ENCODE data around the gene PGAP1. TPM values are rescaled to one million over a fixed set of nuclear protein-coding genes. Genes with fewer than 3 reads are reported as not detected.

PGAP1 gene
- total RNA-seq, 1 experiment from 2014 or later = 5.8 TPM

GRCh38 chr2:196961889-196962288 is 35.4 kb upstream of the PGAP1 start:
- Mint-ChIP-seq H3K4me1 (ENCODE audit: low read depth, unreplicated experiment) (no peaks in the 10 kb centered on the region), H3K36me3 (ENCODE audit: insufficient read depth, unreplicated experiment) (no peaks in the 10 kb centered on the region), H3K27ac (ENCODE audit: unreplicated experiment) (no peak overlapping the region), H3K4me3 (ENCODE audit: low read depth, unreplicated experiment) (no peak overlapping the region), H3K9me3 (ENCODE audit: low read depth, unreplicated experiment) (no peaks in the 10 kb centered on the region), H3K27me3 (ENCODE audit: unreplicated experiment) (no peaks in the 10 kb centered on the region)
- TF ChIP-seq, protein P1, sequence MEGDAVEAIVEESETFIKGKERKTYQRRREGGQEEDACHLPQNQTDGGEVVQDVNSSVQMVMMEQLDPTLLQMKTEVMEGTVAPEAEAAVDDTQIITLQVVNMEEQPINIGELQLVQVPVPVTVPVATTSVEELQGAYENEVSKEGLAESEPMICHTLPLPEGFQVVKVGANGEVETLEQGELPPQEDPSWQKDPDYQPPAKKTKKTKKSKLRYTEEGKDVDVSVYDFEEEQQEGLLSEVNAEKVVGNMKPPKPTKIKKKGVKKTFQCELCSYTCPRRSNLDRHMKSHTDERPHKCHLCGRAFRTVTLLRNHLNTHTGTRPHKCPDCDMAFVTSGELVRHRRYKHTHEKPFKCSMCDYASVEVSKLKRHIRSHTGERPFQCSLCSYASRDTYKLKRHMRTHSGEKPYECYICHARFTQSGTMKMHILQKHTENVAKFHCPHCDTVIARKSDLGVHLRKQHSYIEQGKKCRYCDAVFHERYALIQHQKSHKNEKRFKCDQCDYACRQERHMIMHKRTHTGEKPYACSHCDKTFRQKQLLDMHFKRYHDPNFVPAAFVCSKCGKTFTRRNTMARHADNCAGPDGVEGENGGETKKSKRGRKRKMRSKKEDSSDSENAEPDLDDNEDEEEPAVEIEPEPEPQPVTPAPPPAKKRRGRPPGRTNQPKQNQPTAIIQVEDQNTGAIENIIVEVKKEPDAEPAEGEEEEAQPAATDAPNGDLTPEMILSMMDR (IDR thresholded peaks at IDR 0.05; ENCODE audit: unreplicated experiment) = no peak
- intact Hi-C loops (cut with micrococcal nuclease; ENCODE audit: unreplicated experiment) = no loop called here
- no TSS peak for BruUV-seq (replicated peaks)
- CTCF ChIA-PET = no interaction called here
- DNase-seq = no peak

- Mint-ChIP-seq H3K27me3 (ENCODE audit: unreplicated experiment) (no peaks in the 10 kb centered on the region), H3K36me3 (ENCODE audit: insufficient read depth, unreplicated experiment) (no peaks in the 10 kb centered on the region), H3K9me3 (ENCODE audit: low read depth, unreplicated experiment) (no peaks in the 10 kb centered on the region), H3K27ac (ENCODE audit: unreplicated experiment) (no peak overlapping the region), H3K4me3 (ENCODE audit: low read depth, unreplicated experiment) (no peak overlapping the region), H3K4me1 (ENCODE audit: low read depth, unreplicated experiment) (peaks cover 4% of the 10 kb centered on the region)
- CTCF ChIA-PET = interaction anchor here (1.0 kb wide), 1 partner anchor 16 kb away, joined by 3 read pairs; no protein-coding TSS in a partner anchor
- intact Hi-C loops (cut with micrococcal nuclease; ENCODE audit: unreplicated experiment) = no loop called here
- TF ChIP-seq, protein P1 (IDR thresholded peaks at IDR 0.05; ENCODE audit: unreplicated experiment) = no peak
- DNase-seq = no peak
- no TSS peak for BruUV-seq (replicated peaks)
Measured at GRCh38 chr2:196959734-196960338, 33.3 kb upstream of the PGAP1 start.

GRCh38 chr2:196959281-196959680 is 32.8 kb upstream of the PGAP1 start:
- H3K4me1 Mint-ChIP-seq (ENCODE audit: low read depth, unreplicated experiment) = peaks cover 8% of the 10 kb centered on the region
- H3K27ac Mint-ChIP-seq (ENCODE audit: unreplicated experiment) = no peak overlapping the region
- H3K9me3 Mint-ChIP-seq (ENCODE audit: low read depth, unreplicated experiment) = no peaks in the 10 kb centered on the region
- intact Hi-C loops (cut with micrococcal nuclease; ENCODE audit: unreplicated experiment) = no loop called here
- CTCF ChIA-PET = interaction anchor here (0.7 to 1.0 kb wide), 2 partner anchors 17 to 757 kb away, joined by 3 read pairs; no protein-coding TSS in a partner anchor
- H3K27me3 Mint-ChIP-seq (ENCODE audit: unreplicated experiment) = no peaks in the 10 kb centered on the region
- no peak overlapping the region for H3K4me3 Mint-ChIP-seq (ENCODE audit: low read depth, unreplicated experiment)
- no peaks in the 10 kb centered on the region for H3K36me3 Mint-ChIP-seq (ENCODE audit: insufficient read depth, unreplicated experiment)
- DNase-seq = no peak
- BruUV-seq (replicated peaks) = no TSS peak
- TF ChIP-seq, protein P1 (IDR thresholded peaks at IDR 0.05; ENCODE audit: unreplicated experiment) = no peak

GRCh38 chr2:196957881-196958525 is 31.5 kb upstream of the PGAP1 start:
- intact Hi-C loops (cut with micrococcal nuclease; ENCODE audit: unreplicated experiment) = no loop called here
- no TSS peak for BruUV-seq (replicated peaks)
- Mint-ChIP-seq H3K36me3 (ENCODE audit: insufficient read depth, unreplicated experiment) (no peaks in the 10 kb centered on the region), H3K27me3 (ENCODE audit: unreplicated experiment) (no peaks in the 10 kb centered on the region), H3K27ac (ENCODE audit: unreplicated experiment) (no peak overlapping the region), H3K4me1 (ENCODE audit: low read depth, unreplicated experiment) (peaks cover 8% of the 10 kb centered on the region), H3K4me3 (ENCODE audit: low read depth, unreplicated experiment) (no peak overlapping the region), H3K9me3 (ENCODE audit: low read depth, unreplicated experiment) (no peaks in the 10 kb centered on the region)
- no peak for DNase-seq
- CTCF ChIA-PET = no interaction called here
- TF ChIP-seq, protein P1 (IDR thresholded peaks at IDR 0.05; ENCODE audit: unreplicated experiment) = no peak

Measured in Calu3 (cell line).